HG03066 (cell line): Measurements from ENCODE around the gene TLCD5.

ENCODE experiments used
- ATAC-seq: cut with Tn5 transposase; IDR thresholded peaks from one replicate; pipeline ENCODE4 v1.9.1; 2021; ENCODE audit warnings: low read depth; ENCODE audit not compliant: unreplicated experiment

The TLCD5 gene

DNA sequence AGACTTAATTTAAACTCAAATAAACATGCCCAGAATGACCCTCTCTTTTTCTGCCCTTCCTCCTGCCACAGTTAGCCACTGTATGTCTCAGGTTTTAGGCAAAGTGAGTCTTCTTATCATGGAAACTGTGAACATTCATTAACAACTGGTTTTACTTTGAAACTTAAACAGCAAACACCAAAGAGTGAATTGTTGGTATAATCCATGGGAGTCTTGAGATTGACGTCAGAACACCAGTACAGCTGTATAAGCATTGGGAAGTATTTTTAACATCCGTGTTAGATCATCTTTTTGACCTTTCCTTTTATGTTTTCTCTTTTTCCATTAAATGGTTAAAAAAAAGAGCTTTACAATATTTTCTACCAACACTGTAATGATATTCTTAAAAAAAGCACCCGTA lies 50.0 kb downstream of the TLCD5 start:
- ATAC-seq, result no peak

DNA sequence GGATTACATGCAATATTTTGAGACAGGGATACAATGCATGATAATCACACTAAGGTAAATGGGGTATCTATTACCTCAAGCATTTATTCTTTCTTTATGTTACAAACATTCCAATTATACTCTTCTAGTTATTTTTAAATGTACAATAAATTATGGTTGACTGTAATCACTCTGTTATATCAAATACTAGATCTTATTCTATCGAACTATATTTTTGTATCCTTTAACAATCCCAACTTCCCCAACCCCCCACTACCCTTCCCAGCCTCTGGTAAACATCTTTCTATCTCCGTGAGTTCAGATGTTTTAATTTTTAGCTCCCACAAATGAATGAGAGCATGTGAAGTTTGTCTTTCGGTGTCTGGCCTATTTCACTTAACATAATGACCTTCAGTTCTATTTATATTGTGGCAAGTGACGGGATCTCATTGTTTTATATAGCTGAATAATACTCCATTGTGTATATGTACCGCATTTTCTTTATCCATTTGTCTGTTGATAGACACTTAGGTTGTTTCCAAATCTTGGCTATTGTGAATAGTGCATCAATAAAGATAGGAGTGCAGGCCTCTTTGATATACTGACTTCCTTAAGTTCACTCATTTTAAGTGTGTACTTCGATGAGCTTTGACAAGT lies 51.6 kb downstream of the TLCD5 start:
- no peak for ATAC-seq

- ATAC-seq, result no peak
Measured at GRCh38 chr11:120378474-120378873, 53.4 kb downstream of the TLCD5 start.

DNA sequence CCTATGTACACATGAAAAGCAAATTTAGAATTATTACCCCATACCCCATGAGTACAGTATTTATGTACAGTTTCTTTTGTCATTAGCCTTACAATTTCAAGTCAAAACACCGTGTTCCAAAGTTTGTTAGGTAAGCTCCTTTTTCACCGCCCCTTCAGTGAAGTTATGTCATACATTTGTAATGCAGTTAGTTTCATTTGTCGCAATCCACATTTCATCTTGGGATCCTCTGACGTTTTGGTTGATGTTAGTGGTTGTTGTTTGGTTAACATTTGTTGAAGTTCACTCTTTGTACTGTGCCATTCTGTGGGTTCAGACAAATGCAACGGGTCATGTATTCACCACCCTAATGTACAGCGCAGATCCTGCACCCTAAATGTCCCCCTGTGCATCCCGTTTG lies 56.3 kb downstream of the TLCD5 start:
- no peak for ATAC-seq
